TTC549 (cell line): ENCODE results near the gene TUFT1.

ENCODE experiments used
- FAIRE-seq: peaks from 2 replicates; lab custom pipeline; 2012; peaks lifted over from hg19 to GRCh38; lab: Jason Lieb, UNC

TUFT1 gene

GRCh38 chr1:151539321-151540020 is 638 bp upstream of the TUFT1 start:
- FAIRE-seq = no peak

DNA sequence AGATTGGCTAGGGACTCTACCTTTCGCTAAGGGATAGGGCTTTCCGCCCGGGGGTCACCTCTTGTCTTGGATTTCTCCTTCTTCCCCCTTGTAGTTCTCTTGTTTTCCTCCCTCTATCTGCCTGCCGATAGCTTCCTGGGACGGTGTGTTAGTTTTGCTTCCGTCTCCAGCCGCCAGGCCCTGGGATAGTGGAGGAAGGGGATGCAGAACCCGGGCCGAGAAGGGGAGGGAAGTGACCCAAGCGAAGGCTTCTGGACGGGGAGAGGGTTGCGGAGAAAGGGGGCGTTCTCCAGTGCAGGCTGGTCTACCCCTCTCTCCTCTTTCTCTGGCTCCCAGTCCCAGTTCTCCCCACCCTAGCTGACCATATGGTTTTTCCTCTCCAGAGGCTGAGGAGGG is 871 bp downstream of the TUFT1 start:
- FAIRE-seq = no peak

DNA sequence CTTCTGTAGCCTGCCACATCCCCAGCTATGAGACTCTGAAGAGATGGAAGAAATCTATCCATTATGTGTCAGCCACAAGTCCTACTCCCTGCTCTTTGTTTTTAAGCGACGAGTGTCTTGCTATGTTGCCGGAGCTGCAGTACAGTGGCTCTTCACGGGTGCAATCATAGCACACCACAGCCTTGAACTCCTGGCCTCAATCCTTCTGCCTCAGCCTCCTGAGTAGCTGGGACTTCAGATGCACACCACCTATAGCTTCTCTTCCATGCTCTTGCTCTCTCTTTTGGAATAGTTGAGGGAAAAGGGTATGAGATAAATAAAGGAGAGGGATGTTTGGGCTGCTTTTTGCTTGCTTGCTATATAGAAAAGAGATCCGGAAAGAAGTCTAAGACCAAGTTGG is 1.6 kb downstream of the TUFT1 start:
- no peak for FAIRE-seq

DNA sequence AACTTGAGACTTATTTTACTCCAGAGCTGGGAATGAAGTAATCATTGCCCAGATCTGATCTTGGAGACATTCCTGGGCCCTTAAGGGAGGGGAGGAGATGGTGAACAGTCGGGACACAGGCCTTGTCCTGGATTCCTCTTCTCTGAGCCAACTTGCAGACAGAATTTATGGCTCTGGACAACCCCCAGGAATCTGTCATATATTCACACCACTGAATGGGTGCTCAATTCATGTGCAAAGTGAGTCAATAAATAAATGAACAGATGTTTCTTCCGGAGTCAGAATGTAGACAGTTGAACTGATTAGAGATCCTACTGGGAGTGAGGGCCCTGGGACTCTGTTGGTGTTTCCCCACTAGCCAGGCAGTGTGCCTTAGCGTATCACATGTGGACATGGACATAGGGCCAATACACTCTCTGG is 2.6 kb downstream of the TUFT1 start:
- FAIRE-seq = no peak

DNA sequence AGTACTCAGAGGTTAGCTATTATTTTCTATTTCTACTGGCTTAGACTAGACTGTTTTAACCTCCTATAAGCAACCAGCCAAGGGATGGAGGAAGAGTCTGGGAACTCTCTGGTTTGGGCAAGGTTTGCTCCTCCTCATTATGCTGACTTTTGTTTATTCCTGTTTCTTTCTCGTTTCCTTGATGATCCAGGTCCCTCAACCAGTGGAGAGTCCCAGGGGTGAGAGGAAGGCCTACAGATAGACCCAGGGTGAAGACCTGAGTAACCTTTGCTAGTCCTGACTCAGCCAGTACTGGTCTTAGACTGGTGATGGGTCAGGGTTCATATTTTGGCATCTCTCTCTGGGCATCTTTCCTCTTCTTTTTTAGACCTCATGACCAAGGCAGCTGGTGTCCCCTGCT is 5.4 kb downstream of the TUFT1 start:
- FAIRE-seq = no peak

- FAIRE-seq = no peak
Measured at GRCh38 chr1:151546011-151546925, 6.2 kb downstream of the TUFT1 start.

- no peak for FAIRE-seq
Measured at GRCh38 chr1:151547119-151547899, 7.2 kb downstream of the TUFT1 start.

DNA sequence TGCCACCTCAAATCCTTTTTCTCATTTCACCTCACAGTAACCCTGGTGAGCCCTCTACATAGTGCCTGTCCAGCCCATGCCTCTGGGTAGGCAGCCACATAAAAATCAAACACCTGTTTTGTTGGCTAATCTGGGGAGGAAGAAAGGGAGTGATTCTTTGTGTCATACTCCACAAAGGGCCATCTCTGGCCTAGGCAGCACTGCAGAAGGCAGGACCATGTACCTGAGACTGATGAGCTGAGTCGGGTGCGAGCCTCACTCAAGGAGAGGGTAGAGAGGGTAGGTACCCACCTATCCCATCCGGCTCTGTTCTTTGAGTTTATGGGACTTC is 7.8 kb downstream of the TUFT1 start:
- FAIRE-seq = no peak

DNA sequence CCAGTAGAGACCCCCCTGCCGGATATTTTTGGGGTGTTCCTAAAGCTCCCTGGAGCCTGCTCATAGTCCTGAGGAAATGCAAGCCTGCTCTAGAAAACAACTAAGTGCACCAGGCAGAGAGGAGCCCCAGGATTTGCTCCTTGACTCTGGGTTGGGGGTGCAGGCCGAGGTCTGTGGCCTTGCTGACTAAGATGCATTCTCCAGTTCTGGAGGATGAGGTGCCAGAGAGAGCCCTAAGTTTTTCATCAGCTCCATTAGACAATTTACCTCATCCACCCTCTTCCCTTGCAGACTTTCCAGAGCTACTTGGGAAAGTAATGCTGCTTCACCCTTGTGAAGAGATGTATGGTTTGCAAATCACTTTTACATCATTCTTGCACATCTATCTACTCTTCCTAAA is 9.1 kb downstream of the TUFT1 start:
- no peak for FAIRE-seq

GRCh38 chr1:151553659-151554058 is 13.6 kb downstream of the TUFT1 start:
- no peak for FAIRE-seq

DNA sequence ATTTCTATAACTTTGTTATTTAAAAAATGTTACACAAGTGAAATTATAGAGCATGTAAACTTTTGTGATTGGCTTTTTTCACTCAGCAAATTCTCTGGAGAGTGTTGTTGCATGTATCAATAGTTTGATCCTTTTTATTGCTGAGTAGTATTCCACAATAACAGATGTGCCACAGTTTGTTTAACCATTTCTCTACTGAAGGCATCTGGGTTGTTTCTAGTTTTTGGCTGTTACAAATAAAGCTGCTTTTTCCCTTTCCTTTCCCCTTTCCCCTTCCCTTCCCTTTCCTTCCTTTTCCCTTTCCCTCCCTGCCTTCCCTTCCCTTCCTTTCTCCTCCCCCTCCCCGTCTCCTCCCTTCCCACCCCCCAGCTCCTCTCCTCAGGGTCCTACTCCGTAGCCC is 15.9 kb downstream of the TUFT1 start:
- no peak for FAIRE-seq

DNA sequence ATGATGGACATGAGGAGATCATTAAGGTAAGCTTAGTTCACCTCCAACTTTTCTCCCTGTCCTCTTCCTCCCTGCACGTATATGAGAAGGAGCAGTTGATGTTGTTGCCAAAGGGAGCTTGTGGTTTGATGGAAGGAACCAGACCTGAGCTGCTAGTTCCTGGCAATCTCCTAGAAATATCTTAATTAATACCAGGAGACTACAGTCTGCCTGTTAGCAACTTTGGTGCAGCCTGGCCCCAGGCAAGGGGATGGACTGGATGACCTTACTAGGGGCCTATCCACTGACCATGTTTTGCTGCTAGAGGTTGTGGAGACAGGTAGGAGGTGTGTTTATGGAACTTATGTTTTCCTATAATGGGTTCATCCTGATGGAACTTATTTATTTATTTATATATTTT is 22.6 kb downstream of the TUFT1 start:
- FAIRE-seq = no peak

DNA sequence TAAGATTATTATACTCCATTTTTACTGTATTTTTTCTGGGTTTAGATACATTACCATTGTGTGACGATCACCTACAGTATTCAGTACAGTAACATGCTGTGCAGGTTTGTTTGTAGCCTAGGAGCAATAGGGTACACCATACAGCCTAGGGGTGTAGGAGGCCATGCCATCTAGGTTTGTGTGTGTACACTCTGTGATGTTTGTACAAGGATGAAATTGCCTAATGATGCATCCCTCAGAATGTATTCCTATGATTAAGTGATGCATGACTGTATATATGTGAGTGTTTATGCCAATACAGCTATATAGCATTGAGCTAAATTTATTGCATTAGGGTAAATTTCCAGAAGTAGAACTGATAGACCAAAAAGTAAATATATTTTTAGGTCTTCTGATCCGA is 23.3 kb downstream of the TUFT1 start:
- FAIRE-seq = no peak

- no peak for FAIRE-seq
Measured at GRCh38 chr1:151565502-151566189, 25.5 kb downstream of the TUFT1 start.

DNA sequence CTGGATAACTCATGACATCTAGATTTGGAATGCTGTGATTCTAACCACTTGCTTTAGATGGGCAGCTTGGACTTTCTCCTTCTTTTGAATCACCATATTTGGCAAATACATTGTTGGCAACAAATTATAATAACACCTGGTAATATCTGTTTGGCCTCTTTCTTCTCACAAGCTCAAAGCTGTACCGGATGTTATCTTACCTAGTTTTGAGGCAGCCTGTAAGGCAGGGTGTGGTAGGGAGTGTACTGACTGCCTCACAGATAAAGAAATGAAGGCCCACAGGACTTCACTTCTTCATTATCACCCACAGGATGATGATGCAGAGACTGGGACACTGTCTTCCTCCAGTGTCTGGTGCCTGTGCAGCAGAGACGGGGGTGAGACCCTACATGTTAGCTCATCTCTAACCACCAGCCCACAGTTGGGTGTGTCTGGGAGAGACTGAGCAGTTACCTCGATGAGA is 28.5 kb downstream of the TUFT1 start:
- no peak for FAIRE-seq

GRCh38 chr1:151570819-151571218 is 30.7 kb downstream of the TUFT1 start:
- no peak for FAIRE-seq

GRCh38 chr1:151574575-151575529 is 34.7 kb downstream of the TUFT1 start:
- no peak for FAIRE-seq

DNA sequence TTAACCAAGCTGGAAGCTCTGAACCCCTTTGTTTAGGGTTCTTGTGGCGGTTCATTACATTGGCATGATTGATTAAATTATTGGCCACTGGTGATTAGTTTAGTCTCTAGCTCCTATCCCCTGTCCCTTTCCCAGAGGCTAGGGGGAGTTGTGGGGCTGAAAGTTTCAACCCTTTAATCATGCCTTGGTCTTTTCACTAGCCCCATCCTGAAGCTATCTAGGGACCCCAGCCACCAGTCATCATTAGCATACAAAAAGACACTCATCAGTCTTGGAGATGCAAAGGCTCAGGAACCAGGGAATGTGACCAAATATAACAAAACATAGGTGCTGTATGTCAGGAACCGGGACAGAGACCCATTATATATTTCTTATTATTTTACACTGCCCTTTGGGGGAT is 37.1 kb downstream of the TUFT1 start:
- FAIRE-seq = no peak

- FAIRE-seq = no peak
Measured at GRCh38 chr1:151578941-151579340, 38.8 kb downstream of the TUFT1 start.

DNA sequence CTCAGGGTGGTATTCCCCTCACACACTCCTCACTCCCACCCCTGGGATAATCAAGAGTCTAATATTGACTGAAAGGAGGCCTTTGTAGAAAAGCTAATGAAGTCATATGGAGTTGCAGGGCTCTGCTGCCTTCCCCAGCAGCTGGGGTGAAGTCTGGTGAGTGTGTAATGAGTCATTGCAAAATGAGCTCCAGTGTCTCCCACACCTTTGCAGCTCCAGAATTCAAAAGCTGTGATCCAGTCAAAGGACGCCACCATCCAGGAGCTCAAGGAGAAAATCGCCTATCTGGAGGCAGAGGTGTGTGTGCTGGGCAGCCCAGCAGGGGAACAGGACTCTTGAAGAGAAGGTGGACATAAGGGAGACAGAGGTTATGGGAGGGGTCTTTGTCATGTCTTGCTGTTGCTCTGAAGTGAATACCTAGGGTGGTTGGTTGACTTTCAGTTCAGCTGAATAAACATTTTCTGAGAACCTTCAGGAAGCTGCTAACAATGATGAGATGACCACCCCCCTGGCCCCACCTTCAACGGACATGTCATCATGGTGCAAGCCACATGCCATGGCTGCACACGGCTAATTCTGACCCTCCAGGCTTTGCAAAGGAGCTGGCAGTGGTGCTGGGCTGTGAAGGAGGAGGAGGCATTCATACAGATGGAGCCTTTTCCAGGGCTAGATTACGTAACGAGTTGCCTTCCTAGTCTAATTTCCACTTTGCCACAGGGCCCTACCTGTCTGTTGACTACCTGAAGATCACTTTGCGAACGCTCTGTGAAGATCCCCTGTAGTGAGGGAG is 39.5 kb downstream of the TUFT1 start:
- no peak for FAIRE-seq
